ENCODE data around the gene TOM1. TPM values are rescaled to one million over a fixed set of nuclear protein-coding genes. Genes with fewer than 3 reads are reported as not detected.

Gene TOM1
- total RNA-seq, 1 experiment from 2014 or later: 49.1 TPM

- no peak for TF ChIP-seq CTCF (IDR thresholded peaks at IDR 0.05; ENCODE audit: unreplicated experiment)
- Mint-ChIP-seq H3K4me3 (ENCODE audit: low read depth, unreplicated experiment) (no peak overlapping the region), H3K9me3 (ENCODE audit: low read depth, unreplicated experiment) (no peaks in the 10 kb centered on the region), H3K36me3 (ENCODE audit: insufficient read depth, unreplicated experiment) (peaks cover 15% of the 10 kb centered on the region), H3K27ac (ENCODE audit: unreplicated experiment) (no peak overlapping the region), H3K4me1 (ENCODE audit: low read depth, unreplicated experiment) (no peaks in the 10 kb centered on the region), H3K27me3 (ENCODE audit: unreplicated experiment) (no peaks in the 10 kb centered on the region)
- no TSS peak for BruUV-seq (replicated peaks)
- DNase-seq: no peak
- CTCF ChIA-PET: no interaction called here
- intact Hi-C loops (cut with micrococcal nuclease; ENCODE audit: unreplicated experiment): no loop called here
These were observed 11.6 kb upstream of the TOM1 start for GRCh38 chr22:35288116-35288515.

DNA sequence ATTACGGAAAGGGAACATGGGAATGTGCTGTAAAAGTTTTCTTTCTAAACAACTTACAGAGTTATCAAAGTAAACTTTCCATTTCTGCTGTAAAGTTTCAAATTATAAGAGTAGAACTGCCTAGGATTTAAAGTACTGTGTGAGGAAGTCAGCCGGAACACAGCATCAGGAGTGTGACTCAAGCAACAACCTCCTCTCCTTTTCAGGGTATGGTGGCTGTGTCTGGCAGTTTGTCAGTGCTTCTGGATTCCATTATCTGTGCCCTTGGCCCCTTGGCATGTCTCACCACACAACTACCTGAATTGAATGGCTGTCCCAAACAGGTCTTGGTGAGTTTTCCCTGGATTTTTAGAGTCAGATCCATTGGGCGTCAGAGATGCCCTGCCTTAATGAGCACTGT, 6.9 kb upstream of the TOM1 start:
- no peaks in the 10 kb centered on the region for H3K4me1 Mint-ChIP-seq (ENCODE audit: low read depth, unreplicated experiment)
- intact Hi-C loops (cut with micrococcal nuclease; ENCODE audit: unreplicated experiment): no loop called here
- no peak overlapping the region for H3K27ac Mint-ChIP-seq (ENCODE audit: unreplicated experiment)
- H3K4me3 Mint-ChIP-seq (ENCODE audit: low read depth, unreplicated experiment): no peak overlapping the region
- CTCF ChIA-PET: no interaction called here
- H3K36me3 Mint-ChIP-seq (ENCODE audit: insufficient read depth, unreplicated experiment): peaks cover 18% of the 10 kb centered on the region
- no peaks in the 10 kb centered on the region for H3K27me3 Mint-ChIP-seq (ENCODE audit: unreplicated experiment)
- no peak for DNase-seq
- no TSS peak for BruUV-seq (replicated peaks)
- no peak for TF ChIP-seq CTCF (IDR thresholded peaks at IDR 0.05; ENCODE audit: unreplicated experiment)
- H3K9me3 Mint-ChIP-seq (ENCODE audit: low read depth, unreplicated experiment): no peaks in the 10 kb centered on the region

DNA sequence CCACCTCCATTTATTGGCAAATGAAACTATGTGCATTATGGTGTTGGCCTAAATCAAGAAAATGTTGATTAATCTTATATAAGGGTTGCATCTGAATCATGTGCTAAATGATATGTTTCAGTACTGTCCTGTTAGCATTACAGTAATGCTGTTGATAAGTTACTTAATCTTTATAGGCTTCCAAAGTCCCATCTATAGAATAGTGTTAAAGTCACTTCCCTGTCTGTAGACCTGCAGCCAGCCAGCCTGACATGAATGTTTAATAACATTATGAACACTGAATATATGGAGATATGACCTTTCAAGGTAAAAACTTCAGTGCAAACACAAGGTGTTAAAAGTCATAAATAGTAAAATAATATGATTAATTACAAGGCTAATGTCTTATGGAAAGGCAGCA, 3.6 kb upstream of the TOM1 start:
- no peak for TF ChIP-seq CTCF (IDR thresholded peaks at IDR 0.05; ENCODE audit: unreplicated experiment)
- H3K27me3 Mint-ChIP-seq (ENCODE audit: unreplicated experiment): peaks cover 2% of the 10 kb centered on the region
- H3K4me3 Mint-ChIP-seq (ENCODE audit: low read depth, unreplicated experiment): no peak overlapping the region
- H3K4me1 Mint-ChIP-seq (ENCODE audit: low read depth, unreplicated experiment): peaks cover under 1% of the 10 kb centered on the region
- H3K9me3 Mint-ChIP-seq (ENCODE audit: low read depth, unreplicated experiment): no peaks in the 10 kb centered on the region
- no peak for DNase-seq
- no peak overlapping the region for H3K27ac Mint-ChIP-seq (ENCODE audit: unreplicated experiment)
- intact Hi-C loops (cut with micrococcal nuclease; ENCODE audit: unreplicated experiment): no loop called here
- H3K36me3 Mint-ChIP-seq (ENCODE audit: insufficient read depth, unreplicated experiment): peaks cover 33% of the 10 kb centered on the region
- BruUV-seq (replicated peaks): no TSS peak
- CTCF ChIA-PET: no interaction called here

DNA sequence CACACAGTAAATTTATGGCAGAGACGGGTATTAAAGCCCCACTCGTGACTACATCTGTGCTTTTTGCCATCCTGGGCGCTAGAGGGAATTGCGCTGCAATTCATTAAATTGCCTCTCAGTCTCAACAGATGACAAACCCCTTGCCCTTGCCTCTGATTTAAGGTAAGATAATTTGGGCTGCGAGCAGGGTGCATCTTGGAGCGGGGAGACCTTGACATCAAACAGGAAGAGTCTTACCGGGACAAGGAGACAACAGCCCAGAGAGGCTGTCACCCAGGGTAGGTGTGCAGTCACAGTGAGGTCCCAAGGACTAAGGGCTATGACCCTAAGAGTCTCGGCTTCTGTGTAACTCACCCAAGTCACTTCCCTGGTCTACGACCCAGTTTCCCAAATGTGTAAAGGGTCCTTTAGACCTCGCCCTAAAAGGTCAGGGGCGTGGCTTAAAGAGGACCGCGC, 449 bp upstream of the TOM1 start:
- intact Hi-C loops (cut with micrococcal nuclease; ENCODE audit: unreplicated experiment): no loop called here
- CTCF ChIA-PET: interaction anchor here (0.6 to 3.2 kb wide), 7 partner anchors 13 to 1779 kb away, joined by 3 to 34 read pairs (median 3); no protein-coding TSS in a partner anchor

More for the DNA sequence above, 449 bp upstream of the TOM1 start:
- Mint-ChIP-seq H3K4me3 (ENCODE audit: low read depth, unreplicated experiment) (peak overlapping the region; percentile 92), H3K36me3 (ENCODE audit: insufficient read depth, unreplicated experiment) (peaks cover 45% of the 10 kb centered on the region), H3K9me3 (ENCODE audit: low read depth, unreplicated experiment) (no peaks in the 10 kb centered on the region), H3K4me1 (ENCODE audit: low read depth, unreplicated experiment) (peaks cover 18% of the 10 kb centered on the region), H3K27me3 (ENCODE audit: unreplicated experiment) (peaks cover 11% of the 10 kb centered on the region), H3K27ac (ENCODE audit: unreplicated experiment) (peak overlapping the region; percentile 99)
- DNase-seq: no peak
- TF ChIP-seq CTCF (IDR thresholded peaks at IDR 0.05; ENCODE audit: unreplicated experiment): no peak
- TSS peak; percentile 18 for BruUV-seq (replicated peaks)

All from Calu3 (cell line).